Measurements from ENCODE around the gene PRPF31.
"Not testable (repeated sequence)": the region's sequence is repeated elsewhere in the genome, so short reads cannot be mapped to it uniquely, and the experiment has no call there.

The PRPF31 gene

DNA sequence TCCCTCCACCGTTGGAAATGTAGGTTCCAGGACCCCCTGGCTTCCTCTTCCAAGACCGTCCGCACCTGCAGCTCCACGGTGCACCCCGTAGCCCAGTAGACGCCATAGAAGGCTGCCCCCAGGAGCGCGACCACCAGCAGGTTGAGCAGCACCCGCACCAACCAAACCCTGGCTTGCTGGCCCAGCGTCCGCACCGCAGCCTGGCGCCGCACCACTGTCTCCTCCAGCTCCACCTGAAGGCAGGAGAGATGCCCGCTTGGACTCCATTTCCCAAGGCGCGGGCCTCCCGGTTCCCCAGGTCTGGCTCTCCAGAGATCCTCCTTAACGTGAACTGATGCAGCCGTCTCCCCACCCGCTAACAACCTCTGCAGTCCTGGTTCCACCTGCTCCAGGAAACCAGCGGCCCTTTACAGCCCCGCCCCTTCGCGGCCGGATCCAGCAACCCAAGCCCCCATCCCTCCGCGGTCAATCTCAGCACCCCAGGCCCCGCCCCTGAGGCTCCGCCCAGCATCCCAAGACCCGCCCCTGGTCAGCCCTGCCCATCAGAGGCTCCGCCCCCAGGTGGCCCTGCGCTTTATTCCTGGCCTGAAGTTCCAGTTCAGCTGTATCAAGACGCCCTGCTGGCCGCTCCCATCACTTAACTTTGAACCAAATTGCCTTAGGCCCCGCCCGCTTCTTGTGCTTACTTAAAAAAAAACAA is 49.0 kb downstream of the PRPF31 start:
- no peak for DNase-seq

GRCh38 chr19:54165222-54165621 is 49.7 kb downstream of the PRPF31 start:
- DNase-seq, result no peak

DNA sequence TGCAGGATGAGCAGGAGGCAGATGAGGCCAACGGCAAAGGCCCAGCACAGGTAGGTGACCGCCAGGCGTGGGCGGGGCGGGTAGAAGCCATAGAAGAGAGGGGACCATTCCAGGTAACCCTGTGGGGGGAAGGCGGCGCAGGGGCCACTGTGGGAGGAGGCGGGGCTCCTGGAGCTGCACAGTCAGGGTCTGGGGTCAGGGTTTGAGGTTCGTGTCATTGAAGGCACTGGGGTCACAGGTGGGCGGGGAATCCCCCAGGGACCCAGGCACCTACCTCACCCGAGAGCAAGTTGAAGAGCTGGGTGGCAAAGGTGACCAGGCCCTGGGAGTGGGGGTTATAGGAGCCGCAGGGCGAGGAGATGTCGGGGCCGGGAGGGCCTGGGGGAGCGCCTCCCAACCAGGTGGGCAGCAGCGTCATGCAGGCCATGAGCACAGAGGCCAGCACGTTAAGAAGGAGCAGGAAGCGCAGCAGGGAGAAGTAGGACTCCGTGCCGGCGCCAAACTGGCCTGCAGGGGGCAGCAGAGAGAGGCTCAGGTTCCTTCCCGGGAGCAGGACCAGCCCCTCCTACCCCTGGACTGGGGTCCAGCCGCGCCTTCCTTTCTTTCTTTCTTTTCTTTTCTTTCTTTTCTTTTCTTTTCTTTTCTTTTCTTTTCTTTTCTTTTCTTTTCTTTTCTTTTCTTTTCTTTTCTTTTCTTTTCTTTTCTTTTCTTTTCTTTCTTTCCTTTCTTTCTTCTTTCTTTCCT is 52.8 kb downstream of the PRPF31 start:
- DNase-seq, result peak; percentile 57

DNA sequence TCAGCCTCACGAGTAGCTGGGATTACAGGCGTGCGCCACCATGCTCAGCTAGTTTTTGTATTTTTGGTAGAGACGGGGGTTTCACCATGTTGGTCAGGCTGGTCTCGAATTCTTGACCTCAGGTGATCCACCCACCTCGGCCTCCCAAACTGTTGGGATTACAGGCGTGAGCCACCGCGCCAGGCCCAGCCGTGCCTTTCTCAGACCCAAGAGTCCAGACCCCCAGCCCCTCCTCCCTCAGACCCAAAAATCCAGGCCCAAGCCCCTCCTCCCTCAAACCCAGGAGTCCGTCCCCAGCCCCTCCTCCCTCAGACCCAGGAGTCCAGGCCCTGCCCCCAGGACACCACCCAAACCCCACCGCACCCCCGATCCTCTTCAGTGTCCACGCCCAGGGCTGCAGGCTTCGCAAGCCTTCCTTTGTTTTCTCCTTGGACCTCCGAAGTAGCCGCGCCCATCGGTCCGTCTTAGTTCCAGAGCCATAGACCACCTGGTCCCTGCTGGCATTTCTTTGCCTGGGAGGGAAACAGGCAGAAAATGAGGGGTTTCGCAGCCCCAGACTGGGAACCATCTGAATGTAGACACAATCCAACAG is 53.7 kb downstream of the PRPF31 start:
- DNase-seq, result no peak

- DNase-seq, result not testable (repeated sequence)
These were observed 56.3 kb downstream of the PRPF31 start for GRCh38 chr19:54171736-54172431.

DNA sequence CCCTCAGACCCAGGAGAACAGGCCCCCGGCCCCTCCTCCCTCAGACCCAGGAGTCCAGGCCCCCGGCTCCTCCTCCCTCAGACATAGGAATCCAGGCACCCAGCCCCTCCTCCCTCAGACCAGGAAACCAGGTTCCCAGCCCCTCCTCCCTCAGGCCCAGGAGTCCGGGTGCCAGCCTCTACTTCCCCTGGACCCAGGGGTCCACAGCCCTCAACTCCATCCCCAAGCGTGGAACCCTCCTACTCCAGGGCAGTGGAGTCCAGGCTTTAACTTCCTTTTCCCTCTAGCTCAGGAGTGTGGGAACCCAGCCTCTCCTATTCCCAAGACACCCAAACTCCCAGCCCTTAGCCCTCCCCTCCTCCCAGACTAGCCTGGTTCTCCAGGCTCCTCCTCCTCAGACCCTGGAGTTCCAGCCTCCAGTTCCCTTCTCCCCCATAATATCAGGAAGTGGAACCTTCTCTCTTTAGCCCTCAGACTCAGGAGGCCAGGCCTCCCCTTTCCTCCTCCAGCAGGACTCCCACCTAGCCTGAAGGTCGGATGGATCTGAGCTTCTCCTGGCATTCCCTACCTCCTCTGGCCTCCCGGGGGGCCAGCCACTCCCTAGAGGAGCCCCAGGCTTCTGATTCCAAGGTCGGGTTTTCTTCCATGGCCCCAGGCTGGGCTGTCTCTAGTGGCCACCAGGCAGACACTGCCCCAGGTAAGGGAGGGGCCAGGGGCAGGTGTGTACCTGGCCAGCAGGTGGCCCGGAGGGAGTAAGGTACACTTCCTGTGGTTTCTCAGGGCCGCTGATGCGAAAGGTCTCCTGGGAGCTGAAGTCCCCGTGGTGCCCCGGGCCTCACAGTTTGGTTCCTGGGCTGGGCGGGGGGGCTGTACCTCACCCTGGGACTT is 57.2 kb downstream of the PRPF31 start, which contains the start of gene TMC4:
TMC4 (minus strand) TSS at position 690 of the 888 bp plus-strand sequence; CDS start at position 647, 43 bp downstream.
- DNase-seq, result no peak

DNA sequence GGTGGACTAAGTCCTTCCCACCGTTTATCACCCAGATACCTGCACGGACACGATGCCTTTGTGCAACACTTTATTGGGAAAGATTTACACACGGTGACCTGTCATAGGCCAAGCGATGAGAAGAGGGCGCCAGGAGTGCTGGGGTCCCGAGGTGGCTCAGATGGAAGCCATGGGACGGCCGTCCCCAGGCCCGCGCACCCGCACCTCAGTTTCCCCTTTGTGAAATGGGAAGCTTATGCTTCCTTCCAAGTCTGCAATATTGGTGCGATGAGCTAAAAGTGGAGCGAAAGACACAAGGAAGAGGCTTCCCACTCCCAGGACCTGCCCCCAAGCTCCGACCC is 57.8 kb downstream of the PRPF31 start:
- DNase-seq, result no peak

- no peak for DNase-seq
These were observed 58.6 kb downstream of the PRPF31 start for GRCh38 chr19:54173951-54174834.

GRCh38 chr19:54178581-54179261 is 63.2 kb downstream of the PRPF31 start:
- no peak for DNase-seq

DNA sequence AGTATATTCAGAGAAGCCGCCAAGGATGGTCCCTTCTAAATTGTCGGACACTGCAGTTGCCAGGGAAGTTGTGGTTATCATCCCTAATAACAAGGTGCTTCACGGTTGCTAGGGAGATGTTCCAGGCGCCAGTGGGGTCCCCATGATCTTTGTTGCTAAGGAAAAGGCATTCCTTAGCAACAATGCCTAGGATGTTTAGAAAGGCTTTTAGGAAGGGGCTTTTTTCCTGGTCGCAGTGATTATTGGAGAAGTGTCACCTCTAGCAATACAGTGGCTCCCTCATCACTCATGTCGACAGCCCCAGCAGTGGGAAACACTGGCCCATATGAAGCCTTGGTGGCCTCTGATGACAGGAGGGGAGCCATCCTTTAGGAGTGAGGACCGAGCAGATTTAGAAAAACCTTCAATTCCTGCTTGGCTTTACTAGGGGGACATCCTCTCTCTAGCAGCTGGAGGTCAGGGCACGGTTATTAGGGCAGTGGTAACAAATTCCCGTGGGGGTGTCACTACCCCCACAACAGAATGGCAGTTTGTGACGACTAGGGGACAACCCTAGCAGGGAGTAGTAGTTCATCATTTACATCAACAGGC is 63.8 kb downstream of the PRPF31 start:
- DNase-seq, result no peak

GRCh38 chr19:54179921-54180461 is 64.4 kb downstream of the PRPF31 start:
- no peak for DNase-seq

DNA sequence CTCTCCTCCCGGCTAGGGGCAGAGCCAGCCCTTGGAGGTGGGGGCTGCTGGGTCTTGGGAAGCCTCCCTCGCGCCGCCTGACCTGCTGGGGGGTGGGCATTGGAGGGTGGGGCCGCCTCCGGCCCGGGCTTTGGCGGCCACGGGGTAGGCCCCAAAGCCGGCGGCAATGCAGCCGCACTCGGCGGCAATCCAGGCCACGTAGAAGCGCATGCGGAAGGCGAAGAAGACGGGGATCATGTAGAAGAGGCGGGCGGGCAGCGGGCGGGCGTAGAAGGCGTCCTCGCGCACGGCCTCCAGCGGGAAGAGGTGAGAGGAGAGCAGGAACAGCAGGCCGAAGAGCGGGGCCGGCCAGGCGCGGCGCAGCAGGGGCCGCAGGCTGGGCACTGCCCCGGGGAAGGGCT is 65.1 kb downstream of the PRPF31 start:
- DNase-seq, result no peak
